ENCODE measurements around the gene KDM6B. TPM values are rescaled to one million over a fixed set of nuclear protein-coding genes. Genes with fewer than 3 reads are reported as not detected.
A peak's percentile ranks its signal among the peaks of the same experiment; 100 is the strongest.

KDM6B gene
- total and polyA plus RNA-seq, 9 of the 15 experiments (the other 6 are each of a cell fraction or from before 2014, with no cell fraction given) = 0.01 to 22.9 (median 2.2) TPM

- TF ChIP-seq BRF2 (IDR thresholded peaks at IDR 0.05; ENCODE audit: borderline replicate concordance, insufficient read depth, insufficient read length) (no peak), ATF7 (IDR thresholded peaks at IDR 0.05) (peak; percentile 78), ZEB2 (IDR thresholded peaks at IDR 0.05) (no peak), RNF2 (IDR thresholded peaks at IDR 0.05) (peak; percentile 56; the same call in 1 of the 2 replicates), ZBTB7A (IDR thresholded peaks at IDR 0.05; ENCODE audit: borderline replicate concordance, control insufficient read depth, low read depth, low read length) (peak; percentile 93), TFAP4 (CRISPR knock-in tag; IDR thresholded peaks at IDR 0.05; ENCODE audit: borderline replicate concordance) (peak; percentile 86), DIDO1 (tag; IDR thresholded peaks at IDR 0.05; ENCODE audit: low read depth) (no peak), ZNF512 (tag; IDR thresholded peaks at IDR 0.05) (no peak), ZNF586 (CRISPR knock-in tag; conservative IDR thresholded peaks at IDR 0.05) (no peak), IFI16 (CRISPR knock-in tag; IDR thresholded peaks at IDR 0.05) (no peak), STAT5B (CRISPR knock-in tag; IDR thresholded peaks at IDR 0.05) (no peak), GABPB1 (CRISPR knock-in tag; IDR thresholded peaks at IDR 0.05) (peak; percentile 78), BHLHE40 (IDR thresholded peaks at IDR 0.05; ENCODE audit: low read length) (peak; percentile 99), NONO (IDR thresholded peaks at IDR 0.05; ENCODE audit: low read depth in 2 of 2, low read length in 1 of 2) (no peak)
- TF ChIP-seq, protein P1, sequence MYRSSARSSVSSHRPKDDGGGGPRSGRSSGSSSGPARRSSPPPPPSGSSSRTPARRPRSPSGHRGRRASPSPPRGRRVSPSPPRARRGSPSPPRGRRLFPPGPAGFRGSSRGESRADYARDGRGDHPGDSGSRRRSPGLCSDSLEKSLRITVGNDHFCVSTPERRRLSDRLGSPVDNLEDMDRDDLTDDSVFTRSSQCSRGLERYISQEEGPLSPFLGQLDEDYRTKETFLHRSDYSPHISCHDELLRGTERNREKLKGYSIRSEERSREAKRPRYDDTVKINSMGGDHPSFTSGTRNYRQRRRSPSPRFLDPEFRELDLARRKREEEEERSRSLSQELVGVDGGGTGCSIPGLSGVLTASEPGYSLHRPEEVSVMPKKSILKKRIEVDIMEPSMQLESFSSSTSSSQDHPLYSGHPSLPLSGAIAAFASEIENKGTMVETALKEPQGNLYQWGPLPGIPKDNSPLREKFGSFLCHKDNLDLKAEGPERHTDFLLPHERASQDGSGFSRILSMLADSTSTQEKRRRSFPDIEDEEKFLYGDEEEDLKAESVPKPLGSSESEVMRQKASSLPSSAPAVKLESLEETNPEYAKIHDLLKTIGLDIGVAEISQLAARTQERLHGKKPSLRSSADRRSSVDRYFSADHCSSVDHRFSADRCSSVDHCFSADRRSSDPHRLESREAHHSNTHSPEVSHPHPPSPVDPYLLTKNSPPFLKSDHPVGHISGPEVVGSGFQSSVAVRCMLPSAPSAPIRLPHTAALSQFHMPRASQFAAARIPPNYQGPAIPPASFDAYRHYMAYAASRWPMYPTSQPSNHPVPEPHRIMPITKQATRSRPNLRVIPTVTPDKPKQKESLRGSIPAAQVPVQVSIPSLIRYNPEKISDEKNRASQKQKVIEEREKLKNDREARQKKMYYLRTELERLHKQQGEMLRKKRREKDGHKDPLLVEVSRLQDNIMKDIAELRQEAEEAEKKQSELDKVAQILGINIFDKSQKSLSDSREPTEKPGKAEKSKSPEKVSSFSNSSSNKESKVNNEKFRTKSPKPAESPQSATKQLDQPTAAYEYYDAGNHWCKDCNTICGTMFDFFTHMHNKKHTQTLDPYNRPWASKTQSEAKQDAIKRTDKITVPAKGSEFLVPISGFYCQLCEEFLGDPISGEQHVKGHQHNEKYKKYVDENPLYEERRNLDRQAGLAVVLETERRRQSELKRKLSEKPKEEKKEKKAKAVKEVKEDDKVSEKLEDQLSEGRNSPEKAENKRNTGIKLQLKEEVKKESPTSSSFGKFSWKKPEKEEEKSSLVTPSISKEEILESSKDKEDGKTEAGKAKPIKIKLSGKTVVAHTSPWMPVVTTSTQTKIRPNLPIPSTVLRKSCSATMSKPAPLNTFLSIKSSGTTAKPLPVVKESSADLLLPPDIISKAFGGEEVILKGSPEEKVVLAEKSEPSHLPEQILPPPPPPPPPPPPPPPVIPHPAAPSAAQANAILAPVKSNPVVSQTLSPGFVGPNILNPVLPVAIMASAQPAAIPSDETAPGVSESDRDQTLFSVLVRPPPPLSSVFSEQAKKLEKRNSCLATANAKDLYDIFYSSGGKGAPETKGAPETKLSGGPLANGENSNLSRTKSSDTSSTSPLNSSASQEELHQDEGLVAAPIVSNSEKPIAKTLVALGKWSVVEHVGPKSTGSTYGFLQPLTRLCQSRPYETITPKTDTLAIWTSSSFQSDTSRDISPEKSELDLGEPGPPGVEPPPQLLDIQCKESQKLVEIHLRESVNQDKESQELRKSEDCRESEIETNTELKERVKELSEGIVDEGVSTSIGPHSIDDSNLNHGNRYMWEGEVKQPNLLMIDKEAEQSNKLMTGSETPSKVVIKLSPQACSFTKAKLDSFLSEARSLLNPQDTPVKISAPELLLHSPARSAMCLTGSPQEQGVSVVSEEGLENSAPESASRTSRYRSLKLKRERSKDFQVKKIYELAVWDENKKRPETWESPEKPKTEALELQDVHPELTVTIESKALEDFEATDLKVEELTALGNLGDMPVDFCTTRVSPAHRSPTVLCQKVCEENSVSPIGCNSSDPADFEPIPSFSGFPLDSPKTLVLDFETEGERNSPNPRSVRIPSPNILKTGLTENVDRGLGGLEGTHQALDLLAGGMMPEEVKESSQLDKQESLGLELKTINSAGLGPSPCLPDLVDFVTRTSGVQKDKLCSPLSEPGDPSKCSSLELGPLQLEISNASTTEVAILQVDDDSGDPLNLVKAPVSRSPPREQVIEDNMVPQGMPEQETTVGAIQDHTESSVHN (IDR thresholded peaks at IDR 0.05; ENCODE audit: borderline replicate concordance in 1 of 2, low read depth in 1 of 2) = 0 out of 4 replicates have a peak, but pooled peaks of 1 of the 2 experiments have one; percentile 10
These were observed 1.2 kb downstream of the KDM6B start (continued) for GRCh38 chr17:7834957-7835813.

Data from K562 (cell line).